Endothelial cell (in vitro differentiated cells): ENCODE results near the gene DRC1. TPM values are rescaled to one million over a fixed set of nuclear protein-coding genes. Genes with fewer than 3 reads are reported as not detected.

Experiments used
- DNase-seq: peaks from one replicate; pipeline ENCODE4 v3.0.0; 2021; ENCODE audit warnings: low spot score
- H3K27ac Mint-ChIP-seq: one replicate; pipeline ENCODE4 v1.8.0; 2021; ENCODE audit warnings: mixed read lengths, inconsistent platforms; ENCODE audit not compliant: unreplicated experiment
- H3K27me3 Mint-ChIP-seq: one replicate; pipeline ENCODE4 v1.8.0; 2021; ENCODE audit warnings: mild to moderate bottlenecking, moderate library complexity, mixed read lengths, inconsistent platforms; ENCODE audit not compliant: unreplicated experiment
- H3K36me3 Mint-ChIP-seq: one replicate; pipeline ENCODE4 v1.8.0; 2021; ENCODE audit warnings: mild to moderate bottlenecking, low read depth, mixed read lengths, inconsistent platforms; ENCODE audit not compliant: unreplicated experiment
- H3K4me1 Mint-ChIP-seq: one replicate; pipeline ENCODE4 v1.8.0; 2021; ENCODE audit warnings: mild to moderate bottlenecking, mixed read lengths, inconsistent platforms; ENCODE audit not compliant: unreplicated experiment
- H3K4me3 Mint-ChIP-seq: one replicate; pipeline ENCODE4 v1.8.0; 2021; ENCODE audit warnings: mild to moderate bottlenecking, mixed read lengths, inconsistent platforms; ENCODE audit not compliant: unreplicated experiment
- H3K9me3 Mint-ChIP-seq: one replicate; pipeline ENCODE4 v1.8.0; 2021; ENCODE audit warnings: mixed read lengths, inconsistent platforms; ENCODE audit not compliant: unreplicated experiment
- total RNA-seq: library from RNA; stranded (reverse); fragmentation: NEBNext Ultra II Directional; extraction: Animal tissue kit (Norgen Biotek cat#: 25700); gene quantifications from one replicate; pipeline ENCODE4 v1.2.1, GENCODE V29; 2021; ENCODE audit not compliant: unreplicated experiment
- TF ChIP-seq, protein P1 (sequence below): fragments of 200-600 bp; sonication (generic); IDR thresholded peaks from one replicate; pipeline ENCODE4 v1.5.0; 2021; ENCODE audit warnings: antibody characterized with exemption; ENCODE audit not compliant: unreplicated experiment

DRC1 gene
- total RNA-seq, 1 donor from 2014 or later, result 0.36 TPM

DNA sequence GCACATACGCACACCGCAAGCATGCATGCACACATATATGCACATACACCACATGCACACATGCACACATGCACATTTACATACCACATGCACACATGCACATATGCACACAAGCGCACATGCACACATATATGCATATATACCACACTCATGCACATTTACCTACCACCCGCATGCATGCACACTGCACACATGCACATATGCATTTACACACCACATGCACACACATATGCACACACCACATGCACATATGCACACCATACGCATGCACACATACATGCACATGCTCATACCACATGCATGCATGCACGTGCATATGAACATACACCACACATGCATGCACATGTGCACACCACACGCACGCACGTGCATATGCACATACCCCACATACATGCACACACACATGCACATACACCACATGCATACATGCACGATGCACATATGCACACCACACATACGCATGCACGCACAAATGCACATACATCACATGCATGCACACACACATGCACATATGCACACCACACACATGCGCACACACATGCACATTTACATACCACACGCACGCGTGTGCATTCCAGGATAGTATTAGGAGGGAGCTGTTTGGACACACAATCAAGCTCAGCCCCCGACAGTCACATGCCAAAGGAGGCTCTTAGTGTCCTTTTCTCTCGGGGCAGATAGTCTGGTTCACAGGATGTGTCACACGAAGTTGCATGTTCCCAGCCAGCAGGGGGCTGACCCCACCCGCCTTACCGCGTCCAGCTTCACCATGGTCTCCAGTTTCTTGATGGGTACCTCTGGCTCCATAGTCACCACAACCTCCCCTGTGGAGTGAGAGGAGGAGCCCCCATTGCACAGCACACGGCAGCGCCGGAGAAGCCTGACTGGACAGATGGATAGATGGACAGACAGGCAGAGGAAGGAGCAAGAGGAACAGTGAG is 70.3 kb downstream of the DRC1 start:
- DNase-seq, result no peak
- Mint-ChIP-seq H3K9me3 (no peaks in the 10 kb centered on the region), H3K4me1 (peaks cover 9% of the 10 kb centered on the region), H3K4me3 (peak overlapping the region; percentile 25), H3K36me3 (no peaks in the 10 kb centered on the region), H3K27me3 (peaks cover 8% of the 10 kb centered on the region), H3K27ac (peak overlapping the region; percentile 72)
- TF ChIP-seq, protein P1, sequence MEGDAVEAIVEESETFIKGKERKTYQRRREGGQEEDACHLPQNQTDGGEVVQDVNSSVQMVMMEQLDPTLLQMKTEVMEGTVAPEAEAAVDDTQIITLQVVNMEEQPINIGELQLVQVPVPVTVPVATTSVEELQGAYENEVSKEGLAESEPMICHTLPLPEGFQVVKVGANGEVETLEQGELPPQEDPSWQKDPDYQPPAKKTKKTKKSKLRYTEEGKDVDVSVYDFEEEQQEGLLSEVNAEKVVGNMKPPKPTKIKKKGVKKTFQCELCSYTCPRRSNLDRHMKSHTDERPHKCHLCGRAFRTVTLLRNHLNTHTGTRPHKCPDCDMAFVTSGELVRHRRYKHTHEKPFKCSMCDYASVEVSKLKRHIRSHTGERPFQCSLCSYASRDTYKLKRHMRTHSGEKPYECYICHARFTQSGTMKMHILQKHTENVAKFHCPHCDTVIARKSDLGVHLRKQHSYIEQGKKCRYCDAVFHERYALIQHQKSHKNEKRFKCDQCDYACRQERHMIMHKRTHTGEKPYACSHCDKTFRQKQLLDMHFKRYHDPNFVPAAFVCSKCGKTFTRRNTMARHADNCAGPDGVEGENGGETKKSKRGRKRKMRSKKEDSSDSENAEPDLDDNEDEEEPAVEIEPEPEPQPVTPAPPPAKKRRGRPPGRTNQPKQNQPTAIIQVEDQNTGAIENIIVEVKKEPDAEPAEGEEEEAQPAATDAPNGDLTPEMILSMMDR, result peak; percentile 36

DNA sequence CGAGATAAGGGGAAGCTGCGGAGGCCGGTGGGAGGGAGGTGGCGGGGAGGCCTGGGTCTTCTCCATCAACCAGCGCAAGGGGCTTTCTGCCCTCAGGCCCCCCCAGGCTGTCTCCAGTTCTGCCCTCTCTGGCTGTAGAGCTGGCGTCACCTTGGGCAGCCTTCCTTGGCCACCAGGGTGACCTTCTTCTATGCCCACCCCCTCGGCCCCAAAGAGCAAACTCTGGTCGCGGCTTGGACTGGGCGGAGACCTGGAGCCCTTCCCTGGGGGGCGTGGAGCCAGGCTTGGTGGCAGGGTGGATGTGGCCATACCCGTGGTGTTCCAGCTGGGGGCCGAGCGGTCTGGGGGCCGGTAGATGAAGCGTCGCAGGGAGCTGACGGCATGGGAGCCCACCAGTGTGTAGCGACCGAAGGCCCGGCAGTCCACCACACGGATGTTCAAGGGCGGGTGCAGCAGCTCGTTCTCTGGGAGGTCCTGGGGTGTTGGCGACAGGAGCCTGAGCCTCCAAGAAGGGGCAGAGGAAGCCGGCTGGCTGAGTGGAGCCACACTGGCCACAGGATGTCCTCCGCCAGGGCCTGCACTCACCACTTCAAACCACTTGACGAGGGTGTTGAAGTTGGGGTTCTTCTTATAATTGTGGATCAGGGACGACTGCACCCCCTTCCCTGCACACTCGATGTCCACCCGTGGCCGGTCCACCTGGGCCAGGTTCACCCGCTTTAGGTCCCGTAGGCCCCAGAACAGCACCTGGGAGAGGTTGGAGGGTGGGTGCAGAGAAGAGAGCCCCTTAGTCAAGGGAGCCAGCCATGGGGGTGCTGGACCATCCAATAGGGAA is 71.3 kb downstream of the DRC1 start:
- no peak overlapping the region for H3K27ac Mint-ChIP-seq
- DNase-seq, result no peak
- H3K4me1 Mint-ChIP-seq, result peaks cover 12% of the 10 kb centered on the region
- H3K27me3 Mint-ChIP-seq, result peaks cover 11% of the 10 kb centered on the region
- H3K36me3 Mint-ChIP-seq, result no peaks in the 10 kb centered on the region
- H3K4me3 Mint-ChIP-seq, result no peak overlapping the region
- no peaks in the 10 kb centered on the region for H3K9me3 Mint-ChIP-seq
- TF ChIP-seq, protein P1, result no peak

DNA sequence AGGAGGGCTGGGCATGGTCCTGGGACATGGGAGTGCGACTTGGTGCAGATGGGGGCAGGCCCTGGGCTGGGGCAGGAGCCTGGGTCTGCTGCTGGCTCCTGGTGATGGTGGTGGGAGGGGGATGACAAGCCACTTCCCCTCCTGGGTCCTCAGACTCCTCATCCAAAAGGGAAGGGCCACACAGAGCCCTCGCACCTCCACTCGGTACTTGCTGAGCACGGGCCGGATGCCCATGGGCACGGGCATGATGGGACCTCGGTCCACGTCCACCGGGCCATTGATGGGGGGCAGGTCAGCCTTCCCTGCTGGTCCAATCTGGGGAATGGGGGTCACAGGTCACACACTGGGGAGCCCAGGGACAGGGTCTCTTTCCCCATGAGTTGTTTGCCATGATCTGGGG is 72.1 kb downstream of the DRC1 start:
- H3K4me3 Mint-ChIP-seq, result no peak overlapping the region

DNA sequence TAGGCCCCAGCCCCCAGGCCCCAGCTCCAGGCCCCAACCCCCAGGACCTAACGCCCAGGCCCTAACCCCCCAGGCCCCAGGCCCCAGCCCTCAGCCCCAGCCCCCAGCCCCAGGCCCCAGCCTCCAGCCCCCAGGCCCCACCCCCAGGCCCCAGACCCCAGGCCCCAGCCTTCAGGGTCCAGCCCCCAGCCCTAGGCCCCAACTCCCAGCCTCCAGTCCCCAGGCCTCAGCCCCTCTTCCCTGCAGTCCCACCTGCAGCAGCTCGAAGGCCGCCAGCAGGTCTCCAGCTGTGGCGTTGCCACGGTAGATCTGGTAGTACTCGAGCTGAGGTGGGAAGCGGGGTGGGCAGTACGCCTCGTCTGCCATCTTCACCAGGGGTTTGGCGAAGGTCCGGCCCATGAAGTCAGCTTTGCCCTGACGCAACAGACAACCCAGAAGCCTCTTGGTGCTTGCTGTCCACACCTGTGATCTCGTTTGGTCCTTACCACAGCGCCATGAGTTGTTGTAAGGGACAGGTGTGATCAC is 72.6 kb downstream of the DRC1 start:
- TF ChIP-seq, protein P1, result no peak
- no peak overlapping the region for H3K4me3 Mint-ChIP-seq
- no peaks in the 10 kb centered on the region for H3K9me3 Mint-ChIP-seq
- H3K4me1 Mint-ChIP-seq, result peaks cover 12% of the 10 kb centered on the region
- H3K27me3 Mint-ChIP-seq, result peaks cover 7% of the 10 kb centered on the region
- no peaks in the 10 kb centered on the region for H3K36me3 Mint-ChIP-seq
- DNase-seq, result no peak
- H3K27ac Mint-ChIP-seq, result no peak overlapping the region

More for the DNA sequence above, 72.1 kb downstream of the DRC1 start:
- TF ChIP-seq, protein P1, result no peak
- Mint-ChIP-seq H3K27ac (no peak overlapping the region), H3K9me3 (no peaks in the 10 kb centered on the region), H3K36me3 (no peaks in the 10 kb centered on the region), H3K4me1 (peaks cover 12% of the 10 kb centered on the region), H3K27me3 (peaks cover 7% of the 10 kb centered on the region)
- DNase-seq, result no peak
